Vagina (tissue), 2 donors: ENCODE measurements around the gene MON2. TPM values are rescaled to one million over a fixed set of nuclear protein-coding genes. Genes with fewer than 3 reads are reported as not detected.
A peak's percentile ranks its signal among the peaks of the same experiment; 100 is the strongest.

Source experiments
- DNase-seq, 2 donors: peaks; one replicate each; pipeline ENCODE4 v3.0.0-alpha.2; 2017; ENCODE audit errors: extremely low spot score in 2 of 2
- H3K27ac ChIP-seq: fragments of 200-600 bp; sonication (generic); one replicate; pipeline ENCODE4 v1.5.1; 2019
- H3K27me3 ChIP-seq: fragments of 200-600 bp; sonication (generic); one replicate; pipeline ENCODE4 v1.5.1; 2019
- H3K36me3 ChIP-seq, 2 donors: fragments of 200-600 bp; sonication (generic); one replicate each; pipeline ENCODE4 v1.5.1; 2017 to 2019
- H3K4me1 ChIP-seq: fragments of 200-600 bp; sonication (generic); one replicate; pipeline ENCODE4 v1.5.1; 2019
- H3K4me3 ChIP-seq, 2 donors: fragments of 200-600 bp; sonication (generic); 1 replicate in 1 of 2; 2 replicates in 1 of 2; pipeline ENCODE4 v1.5.1; 2016 to 2019
- H3K9me3 ChIP-seq: fragments of 200-600 bp; sonication (generic); one replicate; pipeline ENCODE4 v1.5.1; 2019
- POLR2A ChIP-seq, 2 donors: fragments of 450-650 bp; IDR thresholded peaks; one replicate each; pipeline ENCODE4 v1.6.1; 2017; ENCODE audit warnings: antibody characterized with exemption in 2 of 2, mild to moderate bottlenecking in 2 of 2, moderate library complexity in 2 of 2
- POLR2AphosphoS5 ChIP-seq, 2 donors: sonication (generic); formaldehyde crosslinking; IDR thresholded peaks; one replicate each; pipeline ENCODE4 v1.9.0; 2017; ENCODE audit warnings: antibody characterized with exemption in 2 of 2, mild to moderate bottlenecking in 2 of 2, low read depth in 1 of 2; ENCODE audit not compliant: insufficient read depth in 1 of 2
- intact Hi-C: fragments of 100-400 bp; cut with DNase I; formaldehyde crosslinking; loops from one replicate; pipeline ENCODE4 v1.15.1; 2023
- total RNA-seq: library from RNA; depleted of rRNA; stranded (reverse); fragments of >200 nt; gene quantifications from one replicate; pipeline ENCODE4 v1.2.3, GENCODE V29; 2016
- TF ChIP-seq, protein P1 (sequence below), 3 experiments: fragments of 450-650 bp in 2 of 3; fragments of 200-600 bp in 1 of 3; sonication (generic) in 1 of 3; IDR thresholded peaks; one replicate each; pipeline ENCODE4 v1.5.1; 2017 to 2019; ENCODE audit warnings: antibody characterized with exemption in 3 of 3, mild to moderate bottlenecking in 2 of 3, moderate library complexity in 2 of 3

The MON2 gene
- total RNA-seq, 1 donor from 2014 or later: 85.0 TPM

DNA sequence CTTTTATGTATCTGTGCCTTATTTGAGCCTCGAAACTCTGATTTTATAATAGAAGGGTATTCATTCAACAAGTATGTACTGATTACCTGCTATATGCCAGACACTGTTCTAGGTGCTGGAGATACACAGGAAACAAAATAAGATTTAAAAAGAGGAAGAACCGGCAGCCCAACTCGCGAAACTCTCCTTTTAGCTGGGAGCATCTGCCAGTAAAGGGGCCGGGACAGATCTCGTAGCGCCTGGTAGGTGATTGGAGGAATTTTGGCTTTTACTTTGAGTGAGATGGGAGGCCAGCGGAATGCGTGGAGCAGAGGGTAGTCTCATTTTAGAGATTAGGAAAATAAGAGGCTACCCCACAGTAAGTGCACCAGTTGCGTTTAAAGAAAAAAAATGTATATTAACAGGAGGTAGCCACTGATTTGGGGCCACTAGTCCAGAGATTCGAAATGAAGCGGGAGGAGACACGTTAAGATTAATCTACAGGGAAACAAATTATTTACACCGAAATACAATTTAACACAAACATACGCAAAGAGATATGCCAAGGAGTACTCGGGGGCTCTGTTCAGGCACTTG lies 520 bp upstream of the MON2 start:
- intact Hi-C loops: no loop called here
- no peak for DNase-seq
- no peak for TF ChIP-seq POLR2AphosphoS5 (IDR thresholded peaks at IDR 0.05; ENCODE audit: insufficient read depth in 1 of 2, low read depth in 1 of 2)
- no peak for TF ChIP-seq POLR2A (IDR thresholded peaks at IDR 0.05)
- TF ChIP-seq, protein P1, sequence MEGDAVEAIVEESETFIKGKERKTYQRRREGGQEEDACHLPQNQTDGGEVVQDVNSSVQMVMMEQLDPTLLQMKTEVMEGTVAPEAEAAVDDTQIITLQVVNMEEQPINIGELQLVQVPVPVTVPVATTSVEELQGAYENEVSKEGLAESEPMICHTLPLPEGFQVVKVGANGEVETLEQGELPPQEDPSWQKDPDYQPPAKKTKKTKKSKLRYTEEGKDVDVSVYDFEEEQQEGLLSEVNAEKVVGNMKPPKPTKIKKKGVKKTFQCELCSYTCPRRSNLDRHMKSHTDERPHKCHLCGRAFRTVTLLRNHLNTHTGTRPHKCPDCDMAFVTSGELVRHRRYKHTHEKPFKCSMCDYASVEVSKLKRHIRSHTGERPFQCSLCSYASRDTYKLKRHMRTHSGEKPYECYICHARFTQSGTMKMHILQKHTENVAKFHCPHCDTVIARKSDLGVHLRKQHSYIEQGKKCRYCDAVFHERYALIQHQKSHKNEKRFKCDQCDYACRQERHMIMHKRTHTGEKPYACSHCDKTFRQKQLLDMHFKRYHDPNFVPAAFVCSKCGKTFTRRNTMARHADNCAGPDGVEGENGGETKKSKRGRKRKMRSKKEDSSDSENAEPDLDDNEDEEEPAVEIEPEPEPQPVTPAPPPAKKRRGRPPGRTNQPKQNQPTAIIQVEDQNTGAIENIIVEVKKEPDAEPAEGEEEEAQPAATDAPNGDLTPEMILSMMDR (IDR thresholded peaks at IDR 0.05): no peak
- Histone ChIP-seq H3K9me3 (no peaks in the 10 kb centered on the region), H3K4me3 (peak overlapping the region; percentile 97), H3K27ac (peak overlapping the region; percentile 93), H3K36me3 (no peaks in the 10 kb centered on the region), H3K4me1 (peaks cover 28% of the 10 kb centered on the region), H3K27me3 (no peaks in the 10 kb centered on the region)

DNA sequence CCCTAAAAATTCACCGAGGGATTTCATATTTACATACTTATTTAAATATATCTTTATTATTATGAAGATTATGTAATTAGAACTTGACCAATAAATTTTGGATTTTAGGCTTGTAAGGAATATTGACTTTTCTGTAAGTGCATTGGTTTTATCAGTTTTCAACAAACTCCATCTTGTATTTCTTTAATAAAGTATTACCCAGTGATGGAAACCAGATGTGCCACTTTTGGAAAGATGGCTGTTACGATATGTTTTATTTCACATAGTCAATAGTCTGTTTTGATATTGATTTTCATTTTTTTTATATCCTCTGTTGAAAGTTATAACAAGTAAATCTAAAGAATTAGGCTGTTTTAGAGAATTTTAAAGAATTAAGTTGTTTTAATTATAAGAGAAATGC lies 1.8 kb downstream of the MON2 start:
- H3K27ac ChIP-seq: no peak overlapping the region
- TF ChIP-seq, protein P1 (IDR thresholded peaks at IDR 0.05): no peak
- TF ChIP-seq POLR2A (IDR thresholded peaks at IDR 0.05): no peak
- TF ChIP-seq POLR2AphosphoS5 (IDR thresholded peaks at IDR 0.05; ENCODE audit: insufficient read depth in 1 of 2, low read depth in 1 of 2): no peak
- peaks cover 33% of the 10 kb centered on the region for H3K4me1 ChIP-seq
- H3K9me3 ChIP-seq: no peaks in the 10 kb centered on the region
- H3K27me3 ChIP-seq: no peaks in the 10 kb centered on the region
- no peaks in the 10 kb centered on the region for H3K36me3 ChIP-seq
- H3K4me3 ChIP-seq: peak overlapping the region in 1 of 2 donors; percentile 97
- intact Hi-C loops: no loop called here
- no peak for DNase-seq

DNA sequence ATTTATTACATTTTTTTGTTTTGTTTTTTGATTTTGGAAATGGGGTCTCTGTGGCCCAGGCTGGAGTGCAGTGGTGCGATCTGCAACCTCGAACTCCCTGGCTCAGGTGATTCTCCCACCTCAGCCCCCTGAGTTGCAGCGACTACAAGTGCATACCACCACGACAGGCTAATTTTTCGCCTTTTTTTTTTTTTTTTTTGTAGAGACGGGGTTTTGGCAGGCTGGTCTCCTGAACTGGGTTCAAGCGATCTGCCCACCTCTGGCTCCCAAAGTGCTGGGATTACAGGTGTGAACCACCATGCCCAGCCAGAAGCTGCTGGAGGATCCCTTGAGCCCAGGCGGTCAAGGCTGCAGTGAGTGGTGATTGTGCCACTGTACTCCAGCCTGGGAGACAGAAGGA lies 2.3 kb downstream of the MON2 start:
- Histone ChIP-seq H3K27ac (no peak overlapping the region), H3K4me1 (peaks cover 33% of the 10 kb centered on the region), H3K36me3 (no peaks in the 10 kb centered on the region), H3K9me3 (no peaks in the 10 kb centered on the region), H3K27me3 (no peaks in the 10 kb centered on the region), H3K4me3 (peak overlapping the region in 1 of 2 donors; percentile 97)
- intact Hi-C loops: no loop called here
- DNase-seq: no peak
- TF ChIP-seq POLR2A (IDR thresholded peaks at IDR 0.05): no peak
- TF ChIP-seq, protein P1 (IDR thresholded peaks at IDR 0.05): no peak
- no peak for TF ChIP-seq POLR2AphosphoS5 (IDR thresholded peaks at IDR 0.05; ENCODE audit: insufficient read depth in 1 of 2, low read depth in 1 of 2)

DNA sequence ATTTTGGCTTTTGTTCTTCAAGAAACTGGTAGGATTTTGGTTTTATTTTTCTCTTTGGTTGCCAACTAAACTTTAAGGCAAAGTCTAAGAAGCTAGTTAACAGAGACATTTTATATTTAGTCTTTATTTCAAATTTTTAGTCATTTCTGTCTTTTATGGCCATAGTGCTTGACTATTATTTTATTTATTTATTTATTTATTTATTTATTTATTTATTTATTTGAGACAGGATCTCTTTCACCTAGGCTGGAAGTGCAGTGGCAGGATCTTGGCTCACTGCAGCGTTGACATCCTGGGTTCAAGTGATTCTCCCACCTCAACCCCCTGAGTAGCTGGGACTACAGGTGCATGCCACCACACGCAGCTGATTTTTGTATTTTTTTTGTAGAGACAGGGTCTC lies 3.1 kb downstream of the MON2 start:
- intact Hi-C loops: no loop called here

DNA sequence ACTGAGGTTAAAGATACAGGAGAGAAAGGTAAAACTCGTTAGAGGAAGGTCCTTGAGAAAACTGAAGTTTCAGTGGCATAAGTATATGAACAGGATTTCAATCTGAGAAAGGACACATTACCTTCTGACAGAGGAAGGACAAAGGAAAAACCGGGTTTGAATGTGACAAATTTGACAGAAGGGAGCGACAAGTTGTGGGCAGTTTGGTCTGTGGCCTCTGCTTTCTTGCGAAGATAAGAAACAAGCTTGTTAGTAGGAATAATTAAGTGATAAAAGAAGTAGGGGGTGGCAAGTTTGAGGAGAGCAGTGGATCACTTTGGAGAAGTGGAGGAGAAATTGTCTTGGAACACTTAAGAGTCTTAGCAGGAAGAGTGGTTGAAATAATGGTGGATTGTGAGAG lies 5.1 kb downstream of the MON2 start:
- Histone ChIP-seq H3K4me1 (peaks cover 33% of the 10 kb centered on the region), H3K4me3 (no peak overlapping the region), H3K9me3 (no peaks in the 10 kb centered on the region), H3K36me3 (no peaks in the 10 kb centered on the region), H3K27ac (no peak overlapping the region), H3K27me3 (no peaks in the 10 kb centered on the region)
- intact Hi-C loops: no loop called here
- TF ChIP-seq POLR2AphosphoS5 (IDR thresholded peaks at IDR 0.05; ENCODE audit: insufficient read depth in 1 of 2, low read depth in 1 of 2): no peak
- TF ChIP-seq, protein P1 (IDR thresholded peaks at IDR 0.05): no peak
- TF ChIP-seq POLR2A (IDR thresholded peaks at IDR 0.05): no peak
- DNase-seq: no peak

More for the DNA sequence above, 3.1 kb downstream of the MON2 start:
- no peak overlapping the region for H3K27ac ChIP-seq
- no peaks in the 10 kb centered on the region for H3K9me3 ChIP-seq
- H3K4me3 ChIP-seq: no peak overlapping the region
- TF ChIP-seq, protein P1 (IDR thresholded peaks at IDR 0.05): no peak
- TF ChIP-seq POLR2A (IDR thresholded peaks at IDR 0.05): no peak
- no peak for TF ChIP-seq POLR2AphosphoS5 (IDR thresholded peaks at IDR 0.05; ENCODE audit: insufficient read depth in 1 of 2, low read depth in 1 of 2)
- H3K36me3 ChIP-seq: no peaks in the 10 kb centered on the region
- no peak for DNase-seq
- peaks cover 33% of the 10 kb centered on the region for H3K4me1 ChIP-seq
- H3K27me3 ChIP-seq: no peaks in the 10 kb centered on the region
